Hepatocyte (in vitro differentiated cells): Measurements from ENCODE around the gene DPH1. TPM values are rescaled to one million over a fixed set of nuclear protein-coding genes. Genes with fewer than 3 reads are reported as not detected.

Source experiments
- DNase-seq: peaks from one replicate; pipeline ENCODE4 v3.0.0-alpha.2; 2016; ENCODE audit warnings: low spot score
- H2AFZ ChIP-seq: fragments of 200-600 bp; sonication (generic); 2 replicates; pipeline ENCODE4 v1.6.0; 2016; ENCODE audit warnings: antibody characterized with exemption, mild to moderate bottlenecking
- H3K27ac ChIP-seq: fragments of 200-600 bp; sonication (generic); 2 replicates; pipeline ENCODE4 v1.5.1; 2016; ENCODE audit warnings: mild to moderate bottlenecking
- H3K27me3 ChIP-seq: fragments of 200-600 bp; sonication (generic); 2 replicates; pipeline ENCODE4 v1.6.1; 2016
- H3K36me3 ChIP-seq: fragments of 200-600 bp; sonication (generic); replicated peaks from 2 replicates; pipeline ENCODE4 v1.5.1; 2016; ENCODE audit warnings: low read depth; ENCODE audit not compliant: insufficient read depth
- H3K4me1 ChIP-seq: fragments of 200-600 bp; sonication (generic); 2 replicates; pipeline ENCODE4 v1.5.1; 2016; ENCODE audit warnings: mild to moderate bottlenecking, moderate library complexity; ENCODE audit not compliant: insufficient read depth
- H3K4me2 ChIP-seq: fragments of 200-600 bp; sonication (generic); 2 replicates; pipeline ENCODE4 v1.6.0; 2016
- H3K4me3 ChIP-seq: fragments of 200-600 bp; sonication (generic); 2 replicates; pipeline ENCODE4 v1.5.1; 2016; ENCODE audit warnings: mild to moderate bottlenecking
- H3K79me2 ChIP-seq: fragments of 200-600 bp; sonication (generic); 2 replicates; pipeline ENCODE4 v1.6.0; 2017; ENCODE audit warnings: mild to moderate bottlenecking
- H3K9me2 ChIP-seq: fragments of 200-600 bp; sonication (generic); replicated peaks from 2 replicates; pipeline ENCODE4 v1.6.0; 2017; ENCODE audit warnings: mild to moderate bottlenecking; ENCODE audit not compliant: insufficient read depth
- H3K9me3 ChIP-seq: fragments of 200-600 bp; sonication (generic); 2 replicates; pipeline ENCODE4 v1.5.1; 2016; ENCODE audit warnings: low read depth, mild to moderate bottlenecking
- H4K20me1 ChIP-seq: fragments of 200-600 bp; sonication (generic); 2 replicates; pipeline ENCODE4 v1.6.0; 2016; ENCODE audit warnings: mild to moderate bottlenecking; ENCODE audit not compliant: insufficient read depth, poor library complexity, severe bottlenecking
- EZH2 ChIP-seq: fragments of 200-600 bp; sonication (generic); IDR thresholded peaks from 2 replicates; pipeline ENCODE4 v1.6.1; 2016; ENCODE audit warnings: antibody characterized with exemption, mild to moderate bottlenecking, borderline replicate concordance
- EZH2phosphoT487 ChIP-seq: fragments of 200-600 bp; sonication (generic); IDR thresholded peaks from one replicate; pipeline ENCODE4 v1.6.1; 2018; ENCODE audit warnings: antibody characterized with exemption, mild to moderate bottlenecking, low read depth, moderate library complexity; ENCODE audit not compliant: unreplicated experiment, severe bottlenecking
- WGBS: methylation state at CpG from one replicate; pipeline ENCODE4 v1.1.6; 2016; ENCODE audit warnings: low lambda C conversion rate; ENCODE audit errors: missing lambda C conversion rate; 5-methylcytosine and 5-hydroxymethylcytosine counted together
- polyA plus RNA-seq: library from polyadenylated mRNA; unstranded; fragments of >200 nt; fragmentation: Nextera tagmentation; extraction: Ambion mirVana; gene quantifications from 2 replicates; pipeline ENCODE4 v1.2.1, GENCODE V29; 2016
- total RNA-seq: library from RNA; depleted of rRNA; stranded (reverse); fragments of >200 nt; gene quantifications from 2 replicates; pipeline ENCODE4 v1.2.3, GENCODE V29; 2014
- TF ChIP-seq, protein P1 (sequence below): fragments of 200-600 bp; sonication (generic); IDR thresholded peaks from 2 replicates; pipeline ENCODE4 v1.5.1; 2016; ENCODE audit warnings: antibody characterized with exemption, mild to moderate bottlenecking; ENCODE audit not compliant: poor library complexity

Gene DPH1
- total and polyA plus RNA-seq, 2 experiments from 2014 or later = 27.8 to 45.2 TPM

- Histone ChIP-seq H3K36me3 (no peaks in the 10 kb centered on the region), H3K4me2 (no peak overlapping the region), H3K79me2 (peaks cover 15% of the 10 kb centered on the region), H3K4me1 (peaks cover 23% of the 10 kb centered on the region), H3K4me3 (no peak overlapping the region), H3K27ac (no peak overlapping the region), H3K27me3 (peaks cover 40% of the 10 kb centered on the region), H3K9me2 (no peaks in the 10 kb centered on the region), H2AFZ (no peak overlapping the region), H4K20me1 (no peaks in the 10 kb centered on the region), H3K9me3 (no peaks in the 10 kb centered on the region)
- WGBS = 46% methylated on average over 6 of the region's 6 CpGs
- TF ChIP-seq, protein P1, sequence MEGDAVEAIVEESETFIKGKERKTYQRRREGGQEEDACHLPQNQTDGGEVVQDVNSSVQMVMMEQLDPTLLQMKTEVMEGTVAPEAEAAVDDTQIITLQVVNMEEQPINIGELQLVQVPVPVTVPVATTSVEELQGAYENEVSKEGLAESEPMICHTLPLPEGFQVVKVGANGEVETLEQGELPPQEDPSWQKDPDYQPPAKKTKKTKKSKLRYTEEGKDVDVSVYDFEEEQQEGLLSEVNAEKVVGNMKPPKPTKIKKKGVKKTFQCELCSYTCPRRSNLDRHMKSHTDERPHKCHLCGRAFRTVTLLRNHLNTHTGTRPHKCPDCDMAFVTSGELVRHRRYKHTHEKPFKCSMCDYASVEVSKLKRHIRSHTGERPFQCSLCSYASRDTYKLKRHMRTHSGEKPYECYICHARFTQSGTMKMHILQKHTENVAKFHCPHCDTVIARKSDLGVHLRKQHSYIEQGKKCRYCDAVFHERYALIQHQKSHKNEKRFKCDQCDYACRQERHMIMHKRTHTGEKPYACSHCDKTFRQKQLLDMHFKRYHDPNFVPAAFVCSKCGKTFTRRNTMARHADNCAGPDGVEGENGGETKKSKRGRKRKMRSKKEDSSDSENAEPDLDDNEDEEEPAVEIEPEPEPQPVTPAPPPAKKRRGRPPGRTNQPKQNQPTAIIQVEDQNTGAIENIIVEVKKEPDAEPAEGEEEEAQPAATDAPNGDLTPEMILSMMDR = no peak
- TF ChIP-seq EZH2 (no peak), EZH2phosphoT487 (no peak)
- DNase-seq = no peak
Observed at GRCh38 chr17:2028737-2029136, 1.2 kb upstream of the DPH1 start.

DNA sequence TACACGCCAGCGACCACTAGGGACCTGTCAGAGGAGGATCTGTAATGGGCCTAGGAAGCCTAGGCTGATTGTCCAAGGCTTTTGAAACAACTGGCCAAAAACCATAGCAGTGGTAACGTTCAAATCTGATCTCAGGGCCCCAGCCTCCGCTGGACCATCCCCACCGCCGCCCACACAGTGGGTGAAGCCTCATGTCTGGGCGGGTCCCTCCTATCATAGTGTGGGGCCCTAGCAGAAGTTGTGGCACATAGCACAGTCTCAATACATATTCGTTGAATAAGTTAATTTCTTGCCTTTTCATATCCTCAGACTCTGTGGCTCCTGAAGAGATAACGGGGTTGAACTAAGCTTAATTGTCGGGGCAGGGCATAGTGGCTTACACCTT lies 818 bp downstream of the DPH1 start:
- H4K20me1 ChIP-seq = no peaks in the 10 kb centered on the region
- 31% methylated on average over 10 of the region's 10 CpGs for WGBS
- H3K27me3 ChIP-seq = peaks cover 21% of the 10 kb centered on the region
- TF ChIP-seq EZH2 = no peak
- TF ChIP-seq, protein P1 = peak; percentile 53
- TF ChIP-seq EZH2phosphoT487 = no peak
- H3K79me2 ChIP-seq = peaks cover 15% of the 10 kb centered on the region
- H3K4me2 ChIP-seq = peak overlapping the region; percentile 76
- no peak overlapping the region for H3K4me3 ChIP-seq
- no peak for DNase-seq
- H3K9me3 ChIP-seq = no peaks in the 10 kb centered on the region
- no peak overlapping the region for H2AFZ ChIP-seq
- no peaks in the 10 kb centered on the region for H3K9me2 ChIP-seq
- H3K27ac ChIP-seq = no peak overlapping the region
- H3K36me3 ChIP-seq = no peaks in the 10 kb centered on the region
- H3K4me1 ChIP-seq = peaks cover 8% of the 10 kb centered on the region

DNA sequence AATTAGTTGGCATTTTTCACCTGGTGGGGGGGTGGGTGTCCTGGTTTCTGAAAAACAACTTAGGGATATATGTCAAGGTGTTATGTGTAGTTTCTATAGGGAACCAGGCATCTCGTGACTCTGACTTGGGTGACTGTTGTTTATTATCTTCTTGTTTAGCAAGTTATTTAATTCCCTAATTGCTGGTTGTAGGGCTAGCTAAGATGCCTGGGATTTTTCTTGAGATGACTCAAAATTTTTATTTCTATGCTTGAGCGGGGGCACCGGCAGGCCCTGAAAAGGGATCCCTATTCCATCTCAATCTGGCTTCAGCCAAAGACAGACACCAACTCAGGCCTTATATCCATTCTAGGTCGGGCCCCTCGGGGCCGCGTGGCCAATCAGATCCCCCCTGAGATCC lies 3.2 kb downstream of the DPH1 start:
- TF ChIP-seq EZH2phosphoT487 = no peak
- no peak for TF ChIP-seq EZH2
- Histone ChIP-seq H3K79me2 (peaks cover 15% of the 10 kb centered on the region), H3K27me3 (peaks cover 3% of the 10 kb centered on the region), H3K9me2 (no peaks in the 10 kb centered on the region), H2AFZ (no peak overlapping the region), H4K20me1 (no peaks in the 10 kb centered on the region), H3K4me1 (peaks cover 7% of the 10 kb centered on the region), H3K9me3 (no peaks in the 10 kb centered on the region), H3K36me3 (no peaks in the 10 kb centered on the region), H3K4me3 (no peak overlapping the region), H3K27ac (no peak overlapping the region), H3K4me2 (no peak overlapping the region)
- 96% methylated on average over 7 of the region's 7 CpGs for WGBS
- DNase-seq = no peak

- no peaks in the 10 kb centered on the region for H3K27me3 ChIP-seq
- H2AFZ ChIP-seq = no peak overlapping the region
- DNase-seq = no peak
- H3K27ac ChIP-seq = no peak overlapping the region
- H3K36me3 ChIP-seq = no peaks in the 10 kb centered on the region
- H3K9me3 ChIP-seq = no peaks in the 10 kb centered on the region
- H3K4me1 ChIP-seq = peaks cover 7% of the 10 kb centered on the region
- H3K4me2 ChIP-seq = no peak overlapping the region
- H3K4me3 ChIP-seq = no peak overlapping the region
- H3K9me2 ChIP-seq = no peaks in the 10 kb centered on the region
- H3K79me2 ChIP-seq = peaks cover 15% of the 10 kb centered on the region
- 82% methylated on average over 4 of the region's 7 CpGs for WGBS
- no peaks in the 10 kb centered on the region for H4K20me1 ChIP-seq
- TF ChIP-seq, protein P1 = no peak
- TF ChIP-seq EZH2phosphoT487 = no peak
- no peak for TF ChIP-seq EZH2
Observed at GRCh38 chr17:2034157-2034556, 4.2 kb downstream of the DPH1 start.
